ENCODE results near the gene SYTL2.
"Not testable (repeated sequence)": the region's sequence is repeated elsewhere in the genome, so short reads cannot be mapped to it uniquely, and the experiment has no call there.

SYTL2 gene

GRCh38 chr11:85787809-85788760, 22.9 kb downstream of the SYTL2 start:
- no peak for DNase-seq

DNA sequence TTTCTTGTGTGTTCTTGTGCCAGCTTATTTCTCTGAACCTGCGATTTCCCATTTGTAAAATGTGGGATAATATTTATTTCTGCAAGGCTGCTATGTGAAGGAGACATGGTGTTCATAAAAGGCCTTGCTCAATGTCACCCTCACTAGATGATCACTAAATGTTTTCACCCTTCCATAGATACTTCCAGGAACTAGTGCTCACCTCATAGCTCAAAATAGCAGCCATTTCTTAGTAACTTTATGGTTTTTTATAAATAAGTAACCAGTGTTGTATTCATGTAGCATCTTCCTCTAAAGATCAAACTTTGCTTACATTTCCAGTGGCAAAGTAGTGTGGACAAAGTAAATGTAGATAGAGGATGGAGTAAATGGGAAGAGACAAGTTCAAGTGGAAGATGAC, 23.8 kb downstream of the SYTL2 start:
- DNase-seq: no peak

DNA sequence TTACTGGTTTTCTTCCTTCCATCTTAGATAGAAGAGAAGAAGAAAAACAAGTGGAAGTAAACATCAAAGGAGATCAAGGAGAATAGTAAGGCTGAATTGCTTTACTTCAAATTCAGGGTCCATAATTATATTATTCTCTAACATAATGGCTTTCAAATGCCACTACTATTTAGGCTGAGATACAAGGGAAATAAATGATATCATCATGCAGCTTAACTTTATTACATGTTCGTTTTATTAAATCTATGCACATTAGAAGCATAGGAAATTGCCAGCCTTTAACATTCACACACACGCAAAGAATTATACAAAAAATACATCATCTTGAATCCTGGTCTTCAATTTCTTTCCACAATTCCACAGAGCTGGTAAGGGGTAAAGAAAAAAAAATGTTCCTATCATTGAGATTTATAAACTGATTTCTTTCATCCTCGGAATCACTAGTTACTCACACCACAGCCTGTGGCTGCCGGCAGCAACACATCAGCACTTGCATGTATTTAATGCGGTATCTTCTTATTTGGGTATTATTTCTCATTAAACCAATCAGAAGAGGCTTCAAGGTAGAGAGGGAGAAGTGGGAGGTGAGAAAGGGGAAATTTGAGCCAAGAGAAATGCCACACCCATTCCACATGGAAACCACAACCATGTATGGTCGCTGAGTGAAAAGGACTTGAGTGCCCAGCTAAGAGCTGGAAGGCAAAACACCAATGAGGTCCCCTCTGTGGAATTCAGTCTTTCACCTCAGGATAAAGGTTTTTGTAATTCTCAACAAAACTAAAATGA, 26.3 kb downstream of the SYTL2 start:
- DNase-seq: no peak

- DNase-seq: no peak
Observed at GRCh38 chr11:85783758-85784157, 27.2 kb downstream of the SYTL2 start.

- DNase-seq: not testable (repeated sequence)
Observed at GRCh38 chr11:85780780-85781517, 30.0 kb downstream of the SYTL2 start.

DNA sequence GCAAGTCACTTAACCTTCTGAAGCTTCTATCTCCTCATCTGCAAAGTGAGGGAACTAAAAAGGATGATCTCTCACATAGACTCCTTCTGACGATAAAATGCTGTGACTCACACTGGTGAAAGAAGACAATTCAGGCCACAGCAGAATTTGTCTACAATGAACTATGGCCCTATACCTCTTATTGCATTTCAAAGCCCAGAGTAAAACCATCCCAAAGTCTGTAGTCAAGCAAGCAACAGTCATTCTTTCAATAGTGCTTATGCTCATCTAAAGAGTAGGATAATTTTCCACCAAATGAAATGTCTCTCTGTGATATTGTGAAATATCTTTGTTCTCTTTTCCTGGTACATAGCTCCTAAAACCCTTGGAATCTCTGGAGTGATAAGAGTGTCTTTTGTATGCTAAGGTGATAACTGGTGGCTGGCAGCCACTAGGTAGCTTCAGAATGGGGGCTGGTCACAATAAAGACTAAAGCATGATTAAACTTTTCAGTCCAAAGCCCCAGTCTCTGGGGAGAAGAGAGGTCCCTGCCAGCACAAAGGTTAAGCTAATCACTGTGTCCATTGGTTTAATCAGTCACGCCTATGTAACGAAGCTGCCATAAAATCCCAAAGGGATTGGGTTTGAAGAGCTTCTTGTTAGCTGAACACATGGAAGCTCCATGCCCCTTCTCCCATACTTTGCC, 30.8 kb downstream of the SYTL2 start:
- DNase-seq: no peak

GRCh38 chr11:85777603-85777972, 33.4 kb downstream of the SYTL2 start:
- not testable (repeated sequence) for DNase-seq

GRCh38 chr11:85776951-85777602, 33.9 kb downstream of the SYTL2 start:
- DNase-seq: no peak

DNA sequence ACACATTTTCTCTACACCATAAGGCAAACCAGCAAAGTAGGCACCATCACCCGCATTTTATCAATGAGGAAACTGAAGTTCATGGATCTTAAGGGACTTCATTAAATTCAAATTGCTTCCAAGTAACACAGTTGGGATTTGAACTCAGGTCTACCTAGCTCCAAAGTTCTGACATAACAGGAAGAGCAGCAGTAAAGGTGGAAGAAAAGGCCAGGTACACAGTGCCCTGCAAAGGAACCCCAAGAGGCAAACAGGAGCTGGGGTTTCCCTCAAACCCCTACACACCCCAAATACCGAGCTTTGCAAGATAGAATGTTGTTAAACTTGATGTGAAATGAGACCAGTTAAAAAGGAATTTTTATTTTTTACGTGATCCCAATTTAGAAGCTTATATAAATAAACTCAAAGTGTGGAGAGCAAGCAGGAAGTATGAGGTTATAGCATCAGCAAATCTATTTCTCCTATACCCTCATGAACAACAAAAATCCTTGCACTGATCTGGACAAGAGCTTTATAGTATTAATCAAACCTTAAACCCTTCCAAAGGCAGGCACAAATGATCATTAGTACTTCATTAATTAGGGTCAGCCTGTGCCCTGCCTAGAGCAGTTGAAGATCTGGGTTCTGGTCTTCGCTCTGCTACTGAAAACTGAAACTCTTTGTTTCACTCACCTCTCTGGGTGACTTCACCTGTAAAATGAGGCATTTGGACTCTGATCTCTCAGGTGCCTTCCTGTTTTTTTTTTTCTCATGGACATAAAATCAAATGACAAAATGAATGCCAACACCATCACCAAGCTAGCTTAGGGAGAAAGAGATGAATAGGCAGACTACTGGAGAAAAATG, 36.5 kb downstream of the SYTL2 start:
- no peak for DNase-seq

GRCh38 chr11:85772695-85773094, 38.2 kb downstream of the SYTL2 start:
- DNase-seq: peak; percentile 8

GRCh38 chr11:85771568-85771967, 39.4 kb downstream of the SYTL2 start:
- DNase-seq: no peak

DNA sequence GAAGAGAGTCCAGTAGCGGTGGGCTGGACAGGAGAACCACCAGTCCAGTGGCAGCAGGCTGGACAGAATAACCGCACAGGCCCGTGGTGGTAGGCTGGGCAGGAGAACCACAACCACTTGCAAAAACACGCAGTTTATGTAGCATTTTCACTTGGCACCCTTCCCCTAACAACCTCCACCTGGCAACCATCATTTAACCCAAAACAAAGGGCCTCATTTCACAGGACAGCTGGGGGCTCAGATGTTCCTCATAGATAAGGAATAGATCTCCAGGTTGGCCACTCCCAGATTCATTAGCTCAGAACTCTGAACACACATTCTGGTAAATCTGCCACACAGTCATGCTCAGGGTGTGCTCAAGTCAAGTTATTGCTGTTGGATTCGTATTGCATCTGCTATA, 41.2 kb downstream of the SYTL2 start:
- no peak for DNase-seq

- no peak for DNase-seq
Observed at GRCh38 chr11:85768473-85769146, 42.3 kb downstream of the SYTL2 start.

GRCh38 chr11:85767246-85767945, 43.5 kb downstream of the SYTL2 start:
- DNase-seq: no peak

DNA sequence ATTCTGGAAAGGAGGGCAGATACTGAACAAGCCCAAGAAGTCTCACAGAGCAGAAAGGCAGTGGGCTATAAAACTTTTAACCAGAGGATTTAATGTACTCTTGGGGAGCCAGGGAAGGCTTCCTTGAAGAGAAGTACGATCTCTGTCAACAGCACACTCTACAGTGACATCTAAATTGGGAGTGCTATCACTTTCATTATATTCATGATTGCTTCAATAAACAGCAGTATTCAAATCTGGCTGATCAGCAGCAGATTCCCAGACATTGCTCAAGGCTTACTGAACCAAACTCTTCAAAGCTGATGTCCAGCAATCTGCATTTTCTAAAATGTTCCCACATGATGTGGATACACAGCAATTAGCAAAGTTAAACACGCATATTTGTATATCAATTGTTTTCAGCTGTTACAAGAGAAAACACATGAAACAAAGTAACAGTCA, 44.2 kb downstream of the SYTL2 start:
- DNase-seq: no peak

DNA sequence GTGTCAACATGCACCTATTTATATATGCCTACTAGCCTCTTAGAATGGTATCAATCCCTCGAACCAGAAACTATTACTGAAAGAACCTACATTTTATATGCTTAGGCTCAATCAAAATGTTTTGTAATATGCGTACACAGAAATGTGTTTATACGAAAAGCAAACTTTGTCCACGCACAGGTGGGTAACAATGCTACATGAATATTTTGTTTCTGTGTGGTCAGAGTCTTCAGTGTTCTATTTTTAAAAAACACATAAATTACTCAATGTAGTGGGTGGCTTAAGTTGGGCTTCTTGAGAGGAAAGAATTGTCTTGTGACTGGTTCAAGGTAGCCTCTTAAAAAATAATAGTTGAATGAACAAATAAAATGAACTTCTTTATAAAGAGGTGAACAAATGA, 46.1 kb downstream of the SYTL2 start:
- DNase-seq: no peak

DNA sequence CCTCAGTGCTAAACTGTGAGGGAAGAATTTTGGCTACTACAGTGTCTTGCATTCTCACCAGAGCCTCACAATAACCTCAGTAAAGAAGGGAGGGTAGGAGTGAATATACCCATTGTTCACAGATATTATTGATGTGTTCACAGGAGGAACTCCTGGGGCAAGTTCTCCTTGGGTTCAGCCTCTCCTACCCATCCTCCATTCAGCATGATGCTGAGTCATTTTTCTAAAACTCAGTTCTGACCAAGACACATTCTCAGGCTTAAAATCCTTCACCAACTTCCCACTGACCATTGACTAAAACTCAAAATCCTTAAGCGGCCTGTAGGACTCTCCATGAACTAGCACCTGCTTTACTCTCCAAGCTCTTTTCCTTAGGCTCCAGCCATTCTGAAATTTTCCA, 48.7 kb downstream of the SYTL2 start:
- no peak for DNase-seq

GRCh38 chr11:85759915-85760314, 51.0 kb downstream of the SYTL2 start:
- DNase-seq: no peak

DNA sequence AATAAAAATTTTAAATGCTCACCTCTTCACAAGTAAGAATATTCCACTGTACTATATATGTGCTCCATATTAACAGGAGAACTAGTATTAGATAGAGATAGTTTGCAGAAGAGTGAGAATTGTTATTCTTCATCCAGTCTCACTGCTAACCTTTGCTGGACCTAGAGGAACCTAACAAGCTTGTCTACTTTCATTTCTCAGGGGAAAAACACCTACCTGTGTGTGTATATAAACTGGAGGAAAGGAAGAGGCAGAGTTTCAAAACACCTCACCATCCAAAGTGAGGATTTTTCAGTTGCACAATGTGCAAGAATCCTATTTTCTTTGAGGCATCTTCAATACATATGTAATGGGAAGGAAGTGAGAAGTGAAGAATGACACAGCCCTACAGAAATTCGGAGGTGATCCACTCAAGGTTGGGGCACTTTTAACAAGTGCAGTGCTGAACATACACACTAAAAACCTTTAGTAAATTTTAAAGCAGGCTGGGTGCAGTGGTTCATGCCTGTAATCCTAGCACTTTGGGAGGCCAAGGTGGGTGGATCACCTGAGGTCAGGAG, 52.4 kb downstream of the SYTL2 start:
- DNase-seq: no peak
